HEK293 (cell line): ENCODE measurements around the gene DCAF6.

Experiments used
- CTCF ChIA-PET: fragments of 350-600 bp; formaldehyde crosslinking; extraction: SDS; loops from one replicate; lab custom pipeline; 2021; ENCODE audit warnings: antibody characterized with exemption; lab: Yijun Ruan, JAX
- POLR2A ChIA-PET: fragments of 300-600 bp; formaldehyde crosslinking; extraction: SDS; loops from one replicate; lab custom pipeline; 2020; ENCODE audit warnings: antibody characterized with exemption, inconsistent platforms; lab: Yijun Ruan, JAX
- H3K27ac ChIP-seq: fragments of 200-500 bp; sonication (Bioruptor generic); 2 replicates; pipeline ENCODE4 v1.5.1; 2014; ENCODE audit warnings: low read depth, low read length, control low read depth, inconsistent platforms; ENCODE audit errors: extremely low read depth
- H3K36me3 ChIP-seq, 2 experiments: fragments of 200-500 bp in 1 of 2; sonication (Bioruptor generic) in 1 of 2; 1 replicate in 1 of 2; 2 replicates in 1 of 2; pipeline ENCODE4 v1.5.1; 2014 to 2017; ENCODE audit warnings: inconsistent platforms in 2 of 2, low read length in 2 of 2; ENCODE audit not compliant: control insufficient read depth in 2 of 2, insufficient read depth in 1 of 2
- H3K4me1 ChIP-seq: fragments of 200-500 bp; sonication (Bioruptor generic); 2 replicates; pipeline ENCODE4 v1.5.1; 2014; ENCODE audit warnings: mild to moderate bottlenecking, low read length, inconsistent platforms; ENCODE audit not compliant: control insufficient read depth, insufficient read depth
- H3K4me3 ChIP-seq: 2 replicates; pipeline ENCODE4 v1.5.1; 2011; ENCODE audit warnings: low read depth, mild to moderate bottlenecking, control low read depth, low read length, moderate library complexity
- H3K9me3 ChIP-seq: fragments of 200-500 bp; sonication (Bioruptor generic); 2 replicates; pipeline ENCODE4 v1.5.1; 2014; ENCODE audit warnings: low read depth, low read length, inconsistent platforms; ENCODE audit not compliant: control insufficient read depth, insufficient read depth
- EGR2 ChIP-seq: fragments of 450-650 bp; formaldehyde crosslinking; IDR thresholded peaks from 2 replicates; pipeline ENCODE4 v1.5.1; 2016; ENCODE audit warnings: low read depth, missing biosample characterization, missing genetic modification characterization
- GLI2 ChIP-seq: fragments of 450-650 bp; formaldehyde crosslinking; IDR thresholded peaks from 2 replicates; pipeline ENCODE4; 2017; ENCODE audit warnings: missing biosample characterization, missing genetic modification characterization, low read depth, borderline replicate concordance
- KLF7 ChIP-seq: fragments of 450-650 bp; formaldehyde crosslinking; IDR thresholded peaks from 2 replicates; pipeline ENCODE4 v1.5.1; 2016; ENCODE audit warnings: missing biosample characterization, missing genetic modification characterization, borderline replicate concordance
- KLF8 ChIP-seq: fragments of 450-650 bp; formaldehyde crosslinking; IDR thresholded peaks from 2 replicates; pipeline ENCODE4 v1.5.1; 2016; ENCODE audit warnings: missing biosample characterization, missing genetic modification characterization
- MZF1 ChIP-seq: fragments of 450-650 bp; formaldehyde crosslinking; IDR thresholded peaks from 2 replicates; pipeline ENCODE4 v1.5.1; 2017; ENCODE audit warnings: missing biosample characterization, missing genetic modification characterization, borderline replicate concordance
- SALL2 ChIP-seq: fragments of 450-650 bp; formaldehyde crosslinking; IDR thresholded peaks from 2 replicates; pipeline ENCODE4 v1.5.0; 2017; ENCODE audit warnings: missing biosample characterization, mild to moderate bottlenecking, missing genetic modification characterization, borderline replicate concordance
- SCRT1 ChIP-seq: fragments of 450-650 bp; formaldehyde crosslinking; IDR thresholded peaks from 2 replicates; pipeline ENCODE4 v1.5.1; 2016; ENCODE audit warnings: missing biosample characterization, missing genetic modification characterization, borderline replicate concordance
- TRIM28 ChIP-seq: IDR thresholded peaks from 2 replicates; pipeline ENCODE4 v1.6.1; 2011; ENCODE audit warnings: low read length, control low read depth, borderline replicate concordance
- WT1 ChIP-seq: fragments of 450-650 bp; formaldehyde crosslinking; IDR thresholded peaks from 2 replicates; pipeline ENCODE4 v1.5.1; 2016; ENCODE audit warnings: missing biosample characterization, missing genetic modification characterization
- ZBTB49 ChIP-seq: fragments of 450-650 bp; formaldehyde crosslinking; IDR thresholded peaks from 2 replicates; pipeline ENCODE4 v1.5.1; 2016; ENCODE audit warnings: missing biosample characterization, missing genetic modification characterization, low read depth
- ZNF169 ChIP-seq: fragments of 450-650 bp; formaldehyde crosslinking; IDR thresholded peaks from 2 replicates; pipeline ENCODE4 v1.5.1; 2016; ENCODE audit warnings: missing biosample characterization, missing genetic modification characterization
- ZNF202 ChIP-seq: fragments of 450-650 bp; formaldehyde crosslinking; IDR thresholded peaks from 2 replicates; pipeline ENCODE4 v1.5.1; 2016; ENCODE audit warnings: missing biosample characterization, missing genetic modification characterization, borderline replicate concordance
- ZNF214 ChIP-seq: fragments of 450-650 bp; formaldehyde crosslinking; IDR thresholded peaks from 2 replicates; pipeline ENCODE4 v1.5.1; 2017; ENCODE audit warnings: missing biosample characterization, mild to moderate bottlenecking, missing genetic modification characterization, borderline replicate concordance
- ZNF223 ChIP-seq: fragments of 450-650 bp; formaldehyde crosslinking; IDR thresholded peaks from 2 replicates; pipeline ENCODE4 v1.5.1; 2016; ENCODE audit warnings: missing biosample characterization, missing genetic modification characterization
- ZNF366 ChIP-seq: fragments of 450-650 bp; formaldehyde crosslinking; conservative IDR thresholded peaks from 2 replicates; pipeline ENCODE4 v1.5.1; 2016; ENCODE audit warnings: missing biosample characterization, missing genetic modification characterization
- ZNF398 ChIP-seq: fragments of 450-650 bp; formaldehyde crosslinking; IDR thresholded peaks from 2 replicates; pipeline ENCODE4 v1.5.1; 2017; ENCODE audit warnings: missing biosample characterization, missing genetic modification characterization
- ZNF423 ChIP-seq: fragments of 450-650 bp; formaldehyde crosslinking; IDR thresholded peaks from 2 replicates; pipeline ENCODE4 v1.5.1; 2016; ENCODE audit warnings: missing biosample characterization, missing genetic modification characterization
- ZNF514 ChIP-seq: fragments of 450-650 bp; formaldehyde crosslinking; IDR thresholded peaks from 2 replicates; pipeline ENCODE4 v1.5.1; 2016; ENCODE audit warnings: missing biosample characterization, missing genetic modification characterization
- ZNF544 ChIP-seq: fragments of 450-650 bp; formaldehyde crosslinking; IDR thresholded peaks from 2 replicates; pipeline ENCODE4 v1.5.0; 2017; ENCODE audit warnings: missing biosample characterization, missing genetic modification characterization
- ZNF555 ChIP-seq: fragments of 450-650 bp; formaldehyde crosslinking; conservative IDR thresholded peaks from 2 replicates; pipeline ENCODE4 v1.5.1; 2017; ENCODE audit warnings: missing biosample characterization, mild to moderate bottlenecking, missing genetic modification characterization, inconsistent platforms
- TF ChIP-seq, protein P1 (sequence below): fragments of 450-650 bp; formaldehyde crosslinking; IDR thresholded peaks from 2 replicates; pipeline ENCODE4 v1.5.1; 2016; ENCODE audit warnings: missing biosample characterization, missing genetic modification characterization
- TF ChIP-seq, protein P2 (sequence below): fragments of 450-650 bp; formaldehyde crosslinking; IDR thresholded peaks from 2 replicates; pipeline ENCODE4 v1.5.1; 2016; ENCODE audit warnings: missing biosample characterization, missing genetic modification characterization, borderline replicate concordance
- TF ChIP-seq, protein P3 (sequence below): fragments of 450-650 bp; formaldehyde crosslinking; IDR thresholded peaks from 2 replicates; pipeline ENCODE4 v1.5.1; 2016; ENCODE audit warnings: missing biosample characterization, missing genetic modification characterization

Gene DCAF6

DNA sequence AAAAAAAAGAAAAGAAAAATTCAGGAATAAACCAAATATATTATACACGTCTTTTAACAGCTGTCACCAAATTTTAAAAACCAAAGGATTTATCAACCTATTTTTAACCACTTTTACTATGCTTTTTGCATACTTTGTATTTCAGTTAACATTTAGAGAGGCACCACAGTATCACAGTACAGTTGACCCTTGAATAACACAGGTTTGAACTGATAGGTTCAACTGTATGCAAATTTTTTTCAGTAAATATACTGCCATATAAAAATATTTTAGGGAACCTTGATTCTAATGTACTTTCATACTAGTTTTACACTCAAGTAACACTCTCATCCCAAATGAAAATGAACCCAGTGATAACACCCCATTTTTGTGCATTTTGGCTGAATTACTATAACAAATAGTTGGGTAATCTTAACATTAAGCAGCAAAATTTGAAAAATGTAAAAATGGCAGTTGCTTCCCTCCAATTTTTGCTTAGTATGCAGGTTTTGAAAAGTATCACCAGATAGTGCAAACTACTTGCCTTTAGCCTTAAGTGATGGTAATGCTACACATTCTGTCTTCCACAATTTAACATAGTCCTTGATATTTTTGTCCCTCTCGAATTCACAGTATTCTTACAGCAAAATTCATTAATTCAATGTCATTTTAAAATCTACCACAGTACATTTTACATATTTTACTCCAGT lies 11.8 kb upstream of the DCAF6 start:
- Histone ChIP-seq H3K4me3 (no peak overlapping the region), H3K4me1 (peaks cover 14% of the 10 kb centered on the region), H3K9me3 (no peaks in the 10 kb centered on the region), H3K27ac (no peak overlapping the region), H3K36me3 (no peaks in the 10 kb centered on the region)
- ChIA-PET POLR2A (interaction anchor here (1.5 kb wide), 1 partner anchor 11 kb away, joined by 8 read pairs; the partner anchor contains the start of gene DCAF6), CTCF (no interaction called here)
- TF ChIP-seq ZNF423 (tag by site-specific recombination) (no peak), WT1 (tag by site-specific recombination) (no peak), MZF1 (no peak), TRIM28 (no peak), ZNF214 (tag by site-specific recombination) (no peak), SALL2 (no peak)

- ChIA-PET POLR2A (interaction anchor here (0.5 to 3.7 kb wide), 3 partner anchors 10 to 210 kb away, joined by 3 to 37 read pairs (median 5); partner anchors contain the start of genes DCAF6 and MPC2), CTCF (interaction anchor here (0.8 to 1.6 kb wide), 2 partner anchors 8 to 156 kb away, joined by 6 to 7 read pairs; no protein-coding TSS in a partner anchor)
- H3K4me3 ChIP-seq = no peak overlapping the region
- H3K4me1 ChIP-seq = peaks cover 17% of the 10 kb centered on the region
- peak overlapping the region; percentile 58 for H3K27ac ChIP-seq
- H3K36me3 ChIP-seq = no peaks in the 10 kb centered on the region
- no peaks in the 10 kb centered on the region for H3K9me3 ChIP-seq
- TF ChIP-seq, protein P1, sequence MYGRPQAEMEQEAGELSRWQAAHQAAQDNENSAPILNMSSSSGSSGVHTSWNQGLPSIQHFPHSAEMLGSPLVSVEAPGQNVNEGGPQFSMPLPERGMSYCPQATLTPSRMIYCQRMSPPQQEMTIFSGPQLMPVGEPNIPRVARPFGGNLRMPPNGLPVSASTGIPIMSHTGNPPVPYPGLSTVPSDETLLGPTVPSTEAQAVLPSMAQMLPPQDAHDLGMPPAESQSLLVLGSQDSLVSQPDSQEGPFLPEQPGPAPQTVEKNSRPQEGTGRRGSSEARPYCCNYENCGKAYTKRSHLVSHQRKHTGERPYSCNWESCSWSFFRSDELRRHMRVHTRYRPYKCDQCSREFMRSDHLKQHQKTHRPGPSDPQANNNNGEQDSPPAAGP (tag by site-specific recombination) = no peak
- peak; percentile 62; the same call in 1 of the 2 replicates for TF ChIP-seq KLF8 (tag by site-specific recombination)
- TF ChIP-seq ZBTB49 (tag by site-specific recombination) = no peak
- TF ChIP-seq, protein P2, sequence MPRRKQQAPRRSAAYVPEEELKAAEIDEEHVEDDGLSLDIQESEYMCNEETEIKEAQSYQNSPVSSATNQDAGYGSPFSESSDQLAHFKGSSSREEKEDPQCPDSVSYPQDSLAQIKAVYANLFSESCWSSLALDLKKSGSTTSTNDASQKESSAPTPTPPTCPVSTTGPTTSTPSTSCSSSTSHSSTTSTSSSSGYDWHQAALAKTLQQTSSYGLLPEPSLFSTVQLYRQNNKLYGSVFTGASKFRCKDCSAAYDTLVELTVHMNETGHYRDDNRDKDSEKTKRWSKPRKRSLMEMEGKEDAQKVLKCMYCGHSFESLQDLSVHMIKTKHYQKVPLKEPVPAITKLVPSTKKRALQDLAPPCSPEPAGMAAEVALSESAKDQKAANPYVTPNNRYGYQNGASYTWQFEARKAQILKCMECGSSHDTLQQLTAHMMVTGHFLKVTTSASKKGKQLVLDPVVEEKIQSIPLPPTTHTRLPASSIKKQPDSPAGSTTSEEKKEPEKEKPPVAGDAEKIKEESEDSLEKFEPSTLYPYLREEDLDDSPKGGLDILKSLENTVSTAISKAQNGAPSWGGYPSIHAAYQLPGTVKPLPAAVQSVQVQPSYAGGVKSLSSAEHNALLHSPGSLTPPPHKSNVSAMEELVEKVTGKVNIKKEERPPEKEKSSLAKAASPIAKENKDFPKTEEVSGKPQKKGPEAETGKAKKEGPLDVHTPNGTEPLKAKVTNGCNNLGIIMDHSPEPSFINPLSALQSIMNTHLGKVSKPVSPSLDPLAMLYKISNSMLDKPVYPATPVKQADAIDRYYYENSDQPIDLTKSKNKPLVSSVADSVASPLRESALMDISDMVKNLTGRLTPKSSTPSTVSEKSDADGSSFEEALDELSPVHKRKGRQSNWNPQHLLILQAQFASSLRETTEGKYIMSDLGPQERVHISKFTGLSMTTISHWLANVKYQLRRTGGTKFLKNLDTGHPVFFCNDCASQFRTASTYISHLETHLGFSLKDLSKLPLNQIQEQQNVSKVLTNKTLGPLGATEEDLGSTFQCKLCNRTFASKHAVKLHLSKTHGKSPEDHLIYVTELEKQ (tag by site-specific recombination) = peak; percentile 68; the same call in 1 of the 2 replicates
- TF ChIP-seq, protein P3, sequence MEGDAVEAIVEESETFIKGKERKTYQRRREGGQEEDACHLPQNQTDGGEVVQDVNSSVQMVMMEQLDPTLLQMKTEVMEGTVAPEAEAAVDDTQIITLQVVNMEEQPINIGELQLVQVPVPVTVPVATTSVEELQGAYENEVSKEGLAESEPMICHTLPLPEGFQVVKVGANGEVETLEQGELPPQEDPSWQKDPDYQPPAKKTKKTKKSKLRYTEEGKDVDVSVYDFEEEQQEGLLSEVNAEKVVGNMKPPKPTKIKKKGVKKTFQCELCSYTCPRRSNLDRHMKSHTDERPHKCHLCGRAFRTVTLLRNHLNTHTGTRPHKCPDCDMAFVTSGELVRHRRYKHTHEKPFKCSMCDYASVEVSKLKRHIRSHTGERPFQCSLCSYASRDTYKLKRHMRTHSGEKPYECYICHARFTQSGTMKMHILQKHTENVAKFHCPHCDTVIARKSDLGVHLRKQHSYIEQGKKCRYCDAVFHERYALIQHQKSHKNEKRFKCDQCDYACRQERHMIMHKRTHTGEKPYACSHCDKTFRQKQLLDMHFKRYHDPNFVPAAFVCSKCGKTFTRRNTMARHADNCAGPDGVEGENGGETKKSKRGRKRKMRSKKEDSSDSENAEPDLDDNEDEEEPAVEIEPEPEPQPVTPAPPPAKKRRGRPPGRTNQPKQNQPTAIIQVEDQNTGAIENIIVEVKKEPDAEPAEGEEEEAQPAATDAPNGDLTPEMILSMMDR (tag by site-specific recombination) = peak; percentile 70
- TF ChIP-seq ZNF555 (tag by site-specific recombination) = no peak
- TF ChIP-seq ZNF544 (tag by site-specific recombination) = no peak
- no peak for TF ChIP-seq ZNF169 (tag by site-specific recombination)
- no peak for TF ChIP-seq ZNF514 (tag by site-specific recombination)
- no peak for TF ChIP-seq ZNF398 (tag by site-specific recombination)
- TF ChIP-seq GLI2 (tag by site-specific recombination) = 0 out of 2 replicates have a peak, but pooled peaks have one; percentile 6
- no peak for TF ChIP-seq ZNF223 (tag by site-specific recombination)
- no peak for TF ChIP-seq ZNF202 (tag by site-specific recombination)
- TF ChIP-seq ZNF366 (tag by site-specific recombination) = peak; percentile 31; the same call in 1 of the 2 replicates
- no peak for TF ChIP-seq EGR2 (tag by site-specific recombination)
- TF ChIP-seq KLF7 (tag by site-specific recombination) = peak; percentile 72; the same call in 1 of the 2 replicates
- peak; percentile 97 for TF ChIP-seq SCRT1 (tag by site-specific recombination)
Measured at GRCh38 chr1:167926486-167926997, 9.9 kb upstream of the DCAF6 start.
